Ovary (tissue), 3 donors: ENCODE results near the gene NFIB.

Experiments used
- POLR2A ChIP-seq: fragments of 450-650 bp; IDR thresholded peaks from one replicate; pipeline ENCODE4 v1.6.1; 2017; ENCODE audit warnings: antibody characterized with exemption, mild to moderate bottlenecking, moderate library complexity
- TF ChIP-seq, protein P1 (sequence below), 3 donors: fragments of 450-650 bp in 2 of 3; fragments of 200-600 bp in 1 of 3; IDR thresholded peaks; one replicate each; pipeline versions ENCODE4 v1.5.1 to v1.8.0; 2016 to 2022; ENCODE audit warnings: antibody characterized with exemption in 3 of 3, mild to moderate bottlenecking in 1 of 3
- donor health status: DM: no; HTN: no; CAD: no.

DNA sequence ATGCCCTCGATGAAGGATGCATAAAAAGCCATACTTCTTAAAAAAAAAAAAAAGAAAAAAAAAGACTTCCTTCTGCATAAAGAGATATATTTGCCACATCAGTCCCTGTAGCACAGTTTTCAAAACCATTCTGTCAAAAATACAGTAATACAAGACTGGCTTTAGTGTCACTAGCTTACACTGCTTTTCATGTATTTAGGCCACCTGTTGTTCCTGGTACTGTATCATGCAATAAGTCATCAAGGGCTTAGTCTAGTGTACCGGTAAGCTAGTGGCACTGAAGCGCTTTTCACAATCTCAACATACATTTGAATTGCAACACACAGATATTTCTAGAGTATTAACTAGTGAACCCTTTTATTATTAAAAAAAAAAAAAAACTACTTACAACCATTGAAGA is 231.2 kb downstream of the NFIB start:
- TF ChIP-seq, protein P1, sequence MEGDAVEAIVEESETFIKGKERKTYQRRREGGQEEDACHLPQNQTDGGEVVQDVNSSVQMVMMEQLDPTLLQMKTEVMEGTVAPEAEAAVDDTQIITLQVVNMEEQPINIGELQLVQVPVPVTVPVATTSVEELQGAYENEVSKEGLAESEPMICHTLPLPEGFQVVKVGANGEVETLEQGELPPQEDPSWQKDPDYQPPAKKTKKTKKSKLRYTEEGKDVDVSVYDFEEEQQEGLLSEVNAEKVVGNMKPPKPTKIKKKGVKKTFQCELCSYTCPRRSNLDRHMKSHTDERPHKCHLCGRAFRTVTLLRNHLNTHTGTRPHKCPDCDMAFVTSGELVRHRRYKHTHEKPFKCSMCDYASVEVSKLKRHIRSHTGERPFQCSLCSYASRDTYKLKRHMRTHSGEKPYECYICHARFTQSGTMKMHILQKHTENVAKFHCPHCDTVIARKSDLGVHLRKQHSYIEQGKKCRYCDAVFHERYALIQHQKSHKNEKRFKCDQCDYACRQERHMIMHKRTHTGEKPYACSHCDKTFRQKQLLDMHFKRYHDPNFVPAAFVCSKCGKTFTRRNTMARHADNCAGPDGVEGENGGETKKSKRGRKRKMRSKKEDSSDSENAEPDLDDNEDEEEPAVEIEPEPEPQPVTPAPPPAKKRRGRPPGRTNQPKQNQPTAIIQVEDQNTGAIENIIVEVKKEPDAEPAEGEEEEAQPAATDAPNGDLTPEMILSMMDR (IDR thresholded peaks at IDR 0.05) = no peak
- TF ChIP-seq POLR2A = no peak
